IMR-90 (cell line): ENCODE results near the gene CTBP2. TPM values are rescaled to one million over a fixed set of nuclear protein-coding genes. Genes with fewer than 3 reads are reported as not detected.

Source experiments
- ATAC-seq: fragments of 200-7000 bp; cut with Tn5 transposase; 2 replicates; pipeline ENCODE4 v1.9.1; 2020; ENCODE audit warnings: low read depth, mild to moderate bottlenecking, moderate library complexity
- BruUV-seq: library from RNA; stranded (reverse); fragments of 400-500 nt; replicated peaks from 2 replicates; lab custom pipeline; 2021; lab: Mats Ljungman, UMichigan
- CTCF ChIA-PET: fragments of 300-600 bp; formaldehyde crosslinking; extraction: SDS; loops from one replicate; lab custom pipeline; 2021; ENCODE audit warnings: antibody characterized with exemption; lab: Yijun Ruan, JAX
- POLR2A ChIA-PET: fragments of 300-600 bp; sonication (Branson Sonifier 250); formaldehyde crosslinking; loops from one replicate; lab custom pipeline; 2022; ENCODE audit warnings: antibody characterized with exemption; ENCODE audit not compliant: unreplicated experiment; lab: Charles Lee
- DNase-seq: peaks from one replicate; pipeline ENCODE4 v3.0.0; 2013
- H2AFZ ChIP-seq: replicated peaks from 2 replicates; pipeline ENCODE3; 2013; ENCODE audit warnings: low read length, mild to moderate bottlenecking; ENCODE audit not compliant: poor library complexity
- H2AK5ac ChIP-seq: 2 replicates; pipeline ENCODE4 v1.6.1; 2013; ENCODE audit warnings: low read depth, low read length, inconsistent platforms
- H2AK9ac ChIP-seq: replicated peaks from 2 replicates; pipeline ENCODE3; 2013; ENCODE audit warnings: mild to moderate bottlenecking, low read depth, low read length, moderate library complexity; ENCODE audit not compliant: poor library complexity
- H2BK120ac ChIP-seq: 2 replicates; pipeline ENCODE4 v1.6.1; 2013; ENCODE audit warnings: low read depth, low read length, inconsistent platforms
- H2BK15ac ChIP-seq: 3 replicates; pipeline ENCODE4 v1.6.1; 2013; ENCODE audit warnings: low read depth, low read length, inconsistent platforms
- H2BK20ac ChIP-seq: 2 replicates; pipeline ENCODE4 v1.6.1; 2013; ENCODE audit warnings: low read depth, mild to moderate bottlenecking, inconsistent platforms, low read length, moderate library complexity
- H2BK5ac ChIP-seq: 2 replicates; pipeline ENCODE4 v1.6.1; 2013; ENCODE audit warnings: mild to moderate bottlenecking, low read depth, low read length, inconsistent platforms; ENCODE audit not compliant: poor library complexity, severe bottlenecking
- H3K14ac ChIP-seq: replicated peaks from 2 replicates; pipeline ENCODE4 v1.6.1; 2013; ENCODE audit warnings: low read depth, low read length, inconsistent platforms
- H3K18ac ChIP-seq: 2 replicates; pipeline ENCODE4 v1.6.1; 2013; ENCODE audit warnings: low read depth, low read length, control low read depth
- H3K23ac ChIP-seq: 2 replicates; pipeline ENCODE4 v1.6.1; 2013; ENCODE audit warnings: low read depth, low read length, inconsistent platforms
- H3K27ac ChIP-seq: 2 replicates; pipeline ENCODE4 v1.5.1; 2013; ENCODE audit warnings: mild to moderate bottlenecking, control low read depth, low read length; ENCODE audit not compliant: insufficient read depth
- H3K27me3 ChIP-seq: 2 replicates; pipeline ENCODE4 v1.6.1; 2013; ENCODE audit warnings: low read length; ENCODE audit not compliant: control insufficient read depth, insufficient read depth
- H3K36me3 ChIP-seq: 2 replicates; pipeline ENCODE4 v1.6.1; 2013; ENCODE audit warnings: low read length, mixed read lengths; ENCODE audit not compliant: control insufficient read depth, insufficient read depth
- H3K4ac ChIP-seq: 2 replicates; pipeline ENCODE4 v1.6.1; 2013; ENCODE audit warnings: low read depth, low read length, inconsistent platforms
- H3K4me1 ChIP-seq: 2 replicates; pipeline ENCODE4 v1.6.1; 2013; ENCODE audit warnings: low read length, mixed read lengths; ENCODE audit not compliant: control insufficient read depth, insufficient read depth
- H3K4me2 ChIP-seq: 2 replicates; pipeline ENCODE4 v1.6.1; 2013; ENCODE audit warnings: low read depth, mild to moderate bottlenecking, control low read depth, low read length, moderate library complexity
- H3K4me3 ChIP-seq: 2 replicates; pipeline ENCODE4 v1.5.1; 2013; ENCODE audit warnings: low read depth, mild to moderate bottlenecking, control low read depth, low read length, moderate library complexity; ENCODE audit not compliant: insufficient read depth
- H3K56ac ChIP-seq: 2 replicates; pipeline ENCODE4 v1.6.1; 2013; ENCODE audit warnings: low read length, inconsistent platforms; ENCODE audit not compliant: insufficient read depth; ENCODE audit errors: extremely low read depth
- H3K79me1 ChIP-seq, 2 experiments: 2 replicates each; pipeline ENCODE4 v1.6.1; 2013; ENCODE audit warnings: low read length in 2 of 2, inconsistent platforms in 1 of 2, low read depth in 1 of 2
- H3K9ac ChIP-seq: 2 replicates; pipeline ENCODE4 v1.6.1; 2013; ENCODE audit warnings: low read depth, low read length, control low read depth
- H3K9me1 ChIP-seq: 2 replicates; pipeline ENCODE4 v1.6.1; 2013; ENCODE audit warnings: low read length, inconsistent platforms; ENCODE audit not compliant: insufficient read depth
- H3K9me3 ChIP-seq: 2 replicates; pipeline ENCODE4 v1.6.1; 2013; ENCODE audit warnings: low read length; ENCODE audit not compliant: control insufficient read depth, insufficient read depth
- H4K20me1 ChIP-seq: 2 replicates; pipeline ENCODE4 v1.6.1; 2013; ENCODE audit warnings: low read length, inconsistent platforms; ENCODE audit not compliant: insufficient read depth
- H4K5ac ChIP-seq: 2 replicates; pipeline ENCODE4 v1.6.1; 2013; ENCODE audit warnings: mild to moderate bottlenecking, low read depth, low read length, control low read depth
- H4K8ac ChIP-seq, 2 experiments: 2 replicates each; pipeline ENCODE4 v1.6.1; 2013; ENCODE audit warnings: low read depth in 2 of 2, low read length in 2 of 2, control low read depth in 1 of 2, inconsistent platforms in 1 of 2
- H4K91ac ChIP-seq: 2 replicates; pipeline ENCODE4 v1.6.1; 2013; ENCODE audit warnings: low read depth, low read length, inconsistent platforms; ENCODE audit not compliant: insufficient read depth
- CTCF ChIP-seq: conservative IDR thresholded peaks from 2 replicates; pipeline ENCODE4 v1.5.1; 2012; ENCODE audit warnings: mild to moderate bottlenecking, low read depth, low read length, improper control_type of control experiment
- WGBS, 2 experiments: methylation state at CpG; one replicate each; pipeline versions ENCODE4 v1.1.5 to v1.1.7; 2013; ENCODE audit warnings: missing lambda C conversion rate in 2 of 2; ENCODE audit not compliant: insufficient read length in 1 of 2; ENCODE audit errors: extremely low coverage in 2 of 2; 5-methylcytosine and 5-hydroxymethylcytosine counted together
- dilution Hi-C: fragments of 300-500 bp; cut with HindIII; formaldehyde crosslinking; loops from one replicate; pipeline ENCODE4 v1.14.3; 2018; ENCODE audit warnings: low sequenced_read_pairs; ENCODE audit not compliant: unreplicated experiment
- in situ Hi-C: fragments of 300-500 bp; cut with MboI; formaldehyde crosslinking; loops from 3 replicates; pipeline ENCODE4 v1.14.3; 2019; ENCODE audit warnings: low sequenced_read_pairs, inconsistent platforms, mixed read lengths
- intact Hi-C: fragments of 100-400 bp; cut with micrococcal nuclease; formaldehyde crosslinking; loops from 2 replicates; pipeline ENCODE4 v1.10.0; 2022
- polyA plus RNA-seq, 3 experiments: library from polyadenylated mRNA; depleted of rRNA; stranded (reverse); fragments of >200 nt; gene quantifications; 2 replicates each; pipeline ENCODE4 v1.2.3, GENCODE V29; 2012; ENCODE audit warnings: low replicate concordance in 1 of 3
- total RNA-seq: library from RNA; depleted of rRNA; stranded (reverse); fragments of >200 nt; gene quantifications from 2 replicates; pipeline ENCODE4 v1.2.3, GENCODE V29; 2012

CTBP2 gene
- total and polyA plus RNA-seq, 2 of the 4 experiments (the other 2 are of a cell fraction): 81.0 to 86.6 TPM

DNA sequence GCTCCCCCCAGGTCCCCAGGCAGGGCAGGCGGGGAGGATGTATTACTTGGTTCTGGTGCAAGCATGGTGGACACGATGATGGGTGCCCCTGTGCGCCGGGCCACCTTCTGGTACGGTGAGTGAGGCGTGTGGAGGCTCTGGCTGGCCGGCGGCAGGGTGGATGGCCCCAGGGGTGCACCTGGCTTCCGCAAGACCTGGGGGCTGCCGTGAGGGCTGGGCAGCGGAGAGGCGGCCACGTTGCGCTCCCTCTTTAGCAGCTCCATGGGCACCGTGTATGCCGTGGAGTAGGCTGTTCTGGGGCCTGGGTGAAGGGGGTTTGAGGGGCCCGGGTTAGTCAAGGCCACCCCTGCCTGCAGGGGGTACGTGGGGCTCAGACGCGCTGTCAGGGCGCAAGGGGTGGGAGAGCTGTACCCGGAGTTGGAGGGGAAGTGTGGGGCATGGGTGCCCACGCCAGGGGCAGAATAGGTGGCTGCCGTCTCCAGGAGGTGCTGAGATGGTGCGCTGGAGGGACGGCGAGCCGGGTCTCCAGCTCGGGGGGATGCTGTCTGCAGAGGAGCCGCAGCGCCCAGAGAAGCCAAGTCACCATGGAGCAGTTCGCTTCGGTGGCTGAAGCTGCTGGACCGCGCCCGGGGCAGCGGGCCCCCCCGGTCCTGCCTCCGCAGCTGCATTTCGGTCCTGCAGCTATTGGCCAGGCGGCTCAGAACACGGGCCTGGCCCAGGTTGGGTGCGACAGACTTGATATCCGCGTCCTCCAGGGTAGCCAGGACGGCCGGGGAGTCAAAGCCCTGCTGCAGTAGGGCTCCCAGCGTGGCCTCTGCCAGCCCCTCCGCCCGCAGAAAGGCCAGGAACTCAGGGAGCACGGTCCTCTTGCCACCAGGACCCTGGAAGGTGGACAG lies 134.1 kb downstream of the CTBP2 start:
- CTCF ChIA-PET: interaction anchor here (1.1 kb wide), 1 partner anchor 9 kb away, joined by 4 read pairs; no protein-coding TSS in a partner anchor
- TF ChIP-seq CTCF: no peak
- Histone ChIP-seq H3K18ac (no peak overlapping the region), H3K27me3 (no peaks in the 10 kb centered on the region), H4K5ac (no peak overlapping the region), H3K79me1 (peaks cover 51 to 96% of the 10 kb centered on the region in 2 experiments), H2BK5ac (peak overlapping the region; percentile 22), H3K36me3 (peaks cover 18% of the 10 kb centered on the region), H4K8ac (no peak overlapping the region), H2AK9ac (no peak overlapping the region), H2AFZ (no peak overlapping the region), H3K9me1 (peaks cover 33% of the 10 kb centered on the region), H4K91ac (no peak overlapping the region), H2BK15ac (no peak overlapping the region), H2BK120ac (no peak overlapping the region), H2BK20ac (no peak overlapping the region), H2AK5ac (no peak overlapping the region), H3K4ac (no peak overlapping the region), H3K9me3 (no peaks in the 10 kb centered on the region), H3K56ac (no peak overlapping the region), H4K20me1 (peaks cover 93% of the 10 kb centered on the region), H3K4me3 (no peak overlapping the region), H3K27ac (no peak overlapping the region), H3K14ac (no peak overlapping the region), H3K23ac (no peak overlapping the region), H3K9ac (no peak overlapping the region), H3K4me2 (no peak overlapping the region), H3K4me1 (peaks cover 26% of the 10 kb centered on the region)
- ATAC-seq (no peak), DNase-seq (no peak)
- in situ Hi-C loops (no loop called here), dilution Hi-C loops (no loop called here), intact Hi-C loops (no loop called here)
- POLR2A ChIA-PET: no interaction called here
- 98% methylated on average over 30 of the region's 51 CpGs; no CpG with 5 or more reads in 1 of the 2 experiments for WGBS, 2 experiments
- BruUV-seq: no TSS peak
